Stimulated activated memory B cell treated with anti-CD40 and anti-IgM and Interleukin-4, amounts not matched to agents 10 μg/mL and 1 μg/mL and 100 μg/mL, for 72 hours (primary cell): ENCODE data around the gene TNS2.
A peak's percentile ranks its signal among the peaks of the same experiment; 100 is the strongest.

Source experiments
- ATAC-seq: fragments of 150-1000 bp; cut with Tn5 transposase; 2 replicates; pipeline ENCODE4 v1.10.0; 2021
- H3K27ac Mint-ChIP-seq: one replicate; pipeline ENCODE4 v1.8.0; 2022; ENCODE audit warnings: mild to moderate bottlenecking, mixed read lengths
- H3K27me3 Mint-ChIP-seq: one replicate; pipeline ENCODE4 v1.8.0; 2022; ENCODE audit warnings: mixed read lengths
- H3K36me3 Mint-ChIP-seq: one replicate; pipeline ENCODE4 v1.8.0; 2022; ENCODE audit warnings: mixed read lengths
- H3K4me1 Mint-ChIP-seq: one replicate; pipeline ENCODE4 v1.8.0; 2022; ENCODE audit warnings: mixed read lengths
- H3K4me3 Mint-ChIP-seq: one replicate; pipeline ENCODE4 v1.8.0; 2022; ENCODE audit warnings: mild to moderate bottlenecking, moderate library complexity, mixed read lengths
- H3K9me3 Mint-ChIP-seq: one replicate; pipeline ENCODE4 v1.8.0; 2022; ENCODE audit warnings: mixed read lengths

TNS2 gene

DNA sequence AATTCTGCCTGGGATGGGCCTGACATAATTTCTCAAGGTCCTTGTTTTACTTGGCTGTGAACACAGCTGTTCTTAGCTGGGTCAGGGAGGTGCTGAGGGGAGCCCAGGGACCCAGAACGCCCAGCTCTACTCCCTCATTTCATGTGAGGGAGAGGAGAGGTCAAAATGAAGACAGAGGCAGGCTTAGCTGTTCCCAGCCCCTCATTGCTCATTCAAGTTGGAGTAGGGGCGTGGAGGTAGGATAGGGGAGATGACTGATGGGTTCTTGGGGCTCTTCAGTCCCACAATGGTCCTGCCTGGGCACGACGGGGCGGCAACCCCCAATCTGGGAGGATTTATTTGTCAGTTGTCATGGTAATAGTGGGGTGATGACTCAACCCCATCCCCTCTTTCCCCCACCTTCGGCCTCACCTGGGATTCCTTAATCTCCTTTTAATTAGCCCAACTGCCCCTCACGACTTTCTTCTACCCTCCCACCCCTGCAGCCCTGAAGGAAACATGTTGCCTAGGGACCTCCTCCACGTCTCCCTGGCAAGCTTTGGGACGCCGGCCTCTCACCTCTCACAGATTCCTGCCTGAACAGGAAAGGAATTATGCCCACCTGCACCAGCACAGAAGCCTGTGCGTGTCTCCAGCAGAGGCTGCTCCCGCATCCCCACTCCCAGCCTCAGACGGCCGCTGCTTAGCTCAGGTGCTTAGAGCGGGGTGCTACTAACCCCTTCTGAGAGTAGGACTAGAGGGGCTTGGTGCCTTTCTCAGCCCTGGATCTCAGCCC is 19.1 kb downstream of the TNS2 start:
- no peaks in the 10 kb centered on the region for H3K9me3 Mint-ChIP-seq
- no peaks in the 10 kb centered on the region for H3K27me3 Mint-ChIP-seq
- H3K27ac Mint-ChIP-seq, result no peak overlapping the region
- peaks cover 29% of the 10 kb centered on the region for H3K4me1 Mint-ChIP-seq
- ATAC-seq, result no peak
- peaks cover 63% of the 10 kb centered on the region for H3K36me3 Mint-ChIP-seq
- no peak overlapping the region for H3K4me3 Mint-ChIP-seq

GRCh38 chr12:53069621-53070410 is 20.0 kb downstream of the TNS2 start:
- Mint-ChIP-seq H3K36me3 (peaks cover 67% of the 10 kb centered on the region), H3K9me3 (no peaks in the 10 kb centered on the region), H3K4me3 (no peak overlapping the region), H3K4me1 (peaks cover 37% of the 10 kb centered on the region), H3K27me3 (no peaks in the 10 kb centered on the region), H3K27ac (no peak overlapping the region)
- ATAC-seq, result no peak

GRCh38 chr12:53070877-53071492 is 21.1 kb downstream of the TNS2 start:
- no peaks in the 10 kb centered on the region for H3K27me3 Mint-ChIP-seq
- no peak for ATAC-seq
- no peaks in the 10 kb centered on the region for H3K9me3 Mint-ChIP-seq
- peaks cover 35% of the 10 kb centered on the region for H3K4me1 Mint-ChIP-seq
- no peak overlapping the region for H3K27ac Mint-ChIP-seq
- H3K36me3 Mint-ChIP-seq, result peaks cover 67% of the 10 kb centered on the region
- no peak overlapping the region for H3K4me3 Mint-ChIP-seq

DNA sequence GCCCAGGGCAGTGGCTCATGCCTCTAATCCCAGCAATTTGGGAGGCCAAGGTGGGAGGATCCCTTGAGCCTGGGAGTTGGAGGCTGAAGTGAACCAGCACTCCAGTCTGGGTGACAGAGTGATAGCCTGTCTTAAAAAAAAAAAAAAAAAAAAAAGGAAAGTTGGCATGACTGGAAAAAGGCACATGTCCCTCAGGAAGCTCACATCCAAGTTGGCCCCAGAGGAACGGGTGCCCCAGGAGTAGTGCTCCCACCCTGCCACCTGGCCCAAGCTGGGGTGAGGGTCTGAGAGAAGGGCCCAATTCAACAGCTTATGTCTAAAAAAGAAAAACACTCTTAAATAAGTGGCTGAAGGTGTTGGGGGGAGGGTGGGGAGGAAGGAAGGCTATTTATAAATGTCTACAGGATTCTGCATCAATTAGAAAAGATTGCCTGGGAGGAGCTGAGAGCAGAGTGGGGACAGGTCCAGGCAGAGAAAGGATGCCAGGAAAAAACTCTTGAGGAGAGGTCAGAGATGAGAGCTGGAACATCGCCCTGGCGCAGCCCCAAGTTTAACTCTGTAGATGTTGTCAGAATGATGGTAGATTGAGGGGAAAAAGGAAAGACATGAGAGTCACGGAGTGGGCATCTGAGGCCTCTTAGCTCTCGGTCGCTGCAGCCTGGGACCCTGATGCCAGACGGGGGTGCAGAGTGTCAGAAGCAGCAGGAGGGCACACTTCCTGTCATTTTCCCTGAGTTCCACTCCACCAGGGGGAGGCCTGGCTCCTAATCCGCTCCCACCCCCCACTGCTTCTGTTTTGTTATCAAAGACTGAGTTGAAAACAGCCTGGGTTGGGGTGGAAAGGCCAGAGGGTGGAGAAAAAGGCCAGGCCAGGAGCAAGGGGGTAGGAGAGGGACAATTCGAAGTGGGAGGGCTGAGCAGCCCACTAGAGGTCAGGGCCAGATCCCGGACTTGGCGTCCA is 22.0 kb downstream of the TNS2 start:
- Mint-ChIP-seq H3K36me3 (peaks cover 61% of the 10 kb centered on the region), H3K27ac (no peak overlapping the region), H3K4me1 (peaks cover 34% of the 10 kb centered on the region), H3K27me3 (no peaks in the 10 kb centered on the region), H3K4me3 (no peak overlapping the region), H3K9me3 (no peaks in the 10 kb centered on the region)
- no peak for ATAC-seq

DNA sequence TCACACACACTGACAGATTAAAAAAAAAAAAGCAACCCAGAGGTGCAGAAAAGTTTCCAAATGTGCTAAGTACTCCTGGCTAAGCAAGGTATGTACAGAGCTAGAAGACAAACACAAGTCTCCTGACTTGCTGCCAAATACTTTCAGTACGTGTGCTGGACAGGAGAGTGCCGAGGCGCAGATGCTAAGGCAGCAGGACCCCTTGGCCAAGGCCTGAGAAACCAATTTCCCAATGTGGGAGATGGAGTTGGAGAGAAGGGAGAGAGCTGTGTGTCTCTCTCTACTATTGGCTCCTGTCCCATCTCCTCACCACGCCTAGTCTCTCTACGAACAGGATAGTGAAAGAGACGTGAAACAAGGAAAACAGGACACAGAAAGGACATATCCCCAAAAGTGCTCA is 24.0 kb downstream of the TNS2 start:
- Mint-ChIP-seq H3K9me3 (no peaks in the 10 kb centered on the region), H3K4me1 (peaks cover 42% of the 10 kb centered on the region), H3K27ac (peak overlapping the region; percentile 12), H3K27me3 (no peaks in the 10 kb centered on the region), H3K36me3 (peaks cover 52% of the 10 kb centered on the region), H3K4me3 (no peak overlapping the region)
- ATAC-seq, result no peak

- no peak overlapping the region for H3K4me3 Mint-ChIP-seq
- peak overlapping the region; percentile 12 for H3K27ac Mint-ChIP-seq
- H3K4me1 Mint-ChIP-seq, result peaks cover 43% of the 10 kb centered on the region
- no peak for ATAC-seq
- no peaks in the 10 kb centered on the region for H3K27me3 Mint-ChIP-seq
- peaks cover 52% of the 10 kb centered on the region for H3K36me3 Mint-ChIP-seq
- no peaks in the 10 kb centered on the region for H3K9me3 Mint-ChIP-seq
Observed at GRCh38 chr12:53074283-53074998, 24.6 kb downstream of the TNS2 start.

DNA sequence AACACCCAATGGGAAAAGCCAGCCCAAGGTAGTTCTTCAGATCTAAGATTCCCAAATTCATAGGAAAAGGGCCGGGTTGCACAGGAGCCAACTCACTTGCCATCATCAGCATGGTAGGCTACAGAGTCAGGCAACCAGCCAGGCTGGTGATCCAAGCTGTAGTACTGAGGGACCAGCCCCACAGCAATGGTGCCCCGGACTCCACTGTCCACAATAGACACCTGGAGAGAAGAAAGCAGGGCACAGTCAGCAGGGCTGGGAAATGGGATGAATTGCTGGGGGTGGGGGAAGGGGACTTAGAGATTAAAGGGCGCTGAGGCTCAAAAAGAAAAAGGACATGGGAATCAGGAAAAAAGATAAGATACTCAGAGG is 25.1 kb downstream of the TNS2 start:
- Mint-ChIP-seq H3K36me3 (peaks cover 52% of the 10 kb centered on the region), H3K27ac (no peak overlapping the region)

GRCh38 chr12:53076461-53076860 is 26.6 kb downstream of the TNS2 start:
- H3K27ac Mint-ChIP-seq, result peak overlapping the region; percentile 22
- H3K9me3 Mint-ChIP-seq, result no peaks in the 10 kb centered on the region
- peaks cover 59% of the 10 kb centered on the region for H3K4me1 Mint-ChIP-seq
- no peak overlapping the region for H3K4me3 Mint-ChIP-seq
- ATAC-seq, result no peak
- H3K27me3 Mint-ChIP-seq, result no peaks in the 10 kb centered on the region
- H3K36me3 Mint-ChIP-seq, result peaks cover 44% of the 10 kb centered on the region

More for the DNA sequence above, 25.1 kb downstream of the TNS2 start:
- no peaks in the 10 kb centered on the region for H3K27me3 Mint-ChIP-seq
- no peaks in the 10 kb centered on the region for H3K9me3 Mint-ChIP-seq
- H3K4me3 Mint-ChIP-seq, result no peak overlapping the region
- no peak for ATAC-seq
- H3K4me1 Mint-ChIP-seq, result peaks cover 48% of the 10 kb centered on the region

DNA sequence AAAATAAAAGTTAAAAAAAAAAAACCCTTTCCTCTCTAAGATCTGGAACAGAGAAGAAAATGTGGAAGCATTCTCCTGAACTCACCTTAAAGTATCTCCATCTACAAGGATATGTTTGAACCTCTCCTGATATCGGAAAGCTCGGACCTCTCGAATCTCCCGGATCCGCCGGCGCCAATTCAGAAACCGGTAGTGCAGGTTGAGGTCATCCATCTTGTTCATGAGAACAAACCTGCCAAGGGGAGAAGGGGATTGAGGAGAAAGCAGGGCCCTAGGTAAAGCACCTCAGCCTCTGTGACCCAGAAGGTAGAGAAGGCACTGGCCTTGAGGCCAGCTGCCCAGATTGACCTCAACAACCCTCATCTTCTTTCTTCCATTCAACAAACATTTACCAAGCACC is 27.2 kb downstream of the TNS2 start:
- Mint-ChIP-seq H3K27ac (no peak overlapping the region), H3K4me3 (no peak overlapping the region), H3K4me1 (peaks cover 55% of the 10 kb centered on the region), H3K27me3 (no peaks in the 10 kb centered on the region), H3K9me3 (no peaks in the 10 kb centered on the region), H3K36me3 (peaks cover 38% of the 10 kb centered on the region)
- ATAC-seq, result no peak

DNA sequence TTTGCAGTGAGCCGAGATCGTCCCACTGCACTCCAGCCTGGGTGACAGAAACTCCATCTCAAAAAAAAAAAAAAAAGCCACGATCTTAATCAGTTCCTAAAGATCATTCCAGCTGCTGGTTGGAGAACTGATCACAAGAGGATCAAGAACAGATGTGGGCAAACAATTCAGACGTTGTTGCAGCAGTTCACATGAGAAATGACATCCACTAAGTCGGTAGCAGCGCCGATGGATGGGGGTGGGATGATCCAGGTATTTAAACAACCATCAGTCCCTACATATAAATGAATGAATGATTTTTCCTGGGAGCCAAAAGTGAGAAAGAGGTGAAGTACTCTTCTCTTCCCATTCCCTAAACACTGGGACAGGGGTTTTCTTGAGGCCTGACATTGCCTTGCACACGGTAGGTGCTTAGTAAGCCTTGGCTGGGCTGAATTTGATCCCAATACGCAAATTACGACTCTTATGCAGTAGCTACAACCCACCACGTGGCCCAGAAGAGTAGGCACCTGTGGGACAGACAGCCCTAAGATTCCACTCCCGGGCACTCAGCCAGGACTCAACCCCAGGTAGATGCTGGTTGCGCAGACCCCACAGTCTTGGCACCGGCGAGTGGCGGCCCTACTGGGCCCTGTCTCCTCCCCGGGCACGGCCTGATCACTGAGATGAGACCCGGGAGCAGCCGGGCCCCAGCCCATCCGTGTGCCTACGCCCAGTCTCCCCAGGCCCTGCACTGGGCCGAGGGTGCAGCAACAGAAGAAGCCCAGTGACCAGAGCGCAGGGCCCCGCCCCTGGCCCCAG is 28.8 kb downstream of the TNS2 start:
- Mint-ChIP-seq H3K36me3 (peaks cover 27% of the 10 kb centered on the region), H3K4me1 (peaks cover 42% of the 10 kb centered on the region), H3K9me3 (no peaks in the 10 kb centered on the region), H3K4me3 (peak overlapping the region; percentile 81), H3K27ac (peak overlapping the region; percentile 95), H3K27me3 (no peaks in the 10 kb centered on the region)
- peak; percentile 51 for ATAC-seq

GRCh38 chr12:53079226-53080117 is 29.6 kb downstream of the TNS2 start, which contains the start of gene SPRYD3:
Gene SPRYD3, minus strand, starts transcription at chr12:53079390. Its CDS starts 57 bp downstream, at chr12:53079333.
- Mint-ChIP-seq H3K4me3 (peak within 1 kb of the TSS; percentile 81), H3K9me3 (no peaks in the 10 kb centered on the region), H3K36me3 (peaks cover 19% of the 10 kb centered on the region), H3K27ac (peak within 1 kb of the TSS; percentile 95), H3K27me3 (no peaks in the 10 kb centered on the region), H3K4me1 (peaks cover 35% of the 10 kb centered on the region)
- ATAC-seq, result peak; percentile 100

GRCh38 chr12:53082637-53083175 is 32.8 kb downstream of the TNS2 start:
- Mint-ChIP-seq H3K36me3 (no peaks in the 10 kb centered on the region), H3K9me3 (no peaks in the 10 kb centered on the region), H3K4me3 (no peak overlapping the region), H3K27ac (no peak overlapping the region), H3K27me3 (peaks cover 18% of the 10 kb centered on the region), H3K4me1 (peaks cover 18% of the 10 kb centered on the region)
- ATAC-seq, result no peak
